IPS-NIHi7 (cell line): ENCODE results near the gene STUB1.

Experiments
- DNase-seq: peaks from one replicate; pipeline ENCODE4 v3.0.0; 2012; ENCODE audit warnings: mixed read lengths; ENCODE audit errors: extremely low spot score

Gene STUB1

GRCh38 chr16:724188-725040 lies 44.2 kb downstream of the STUB1 start:
- DNase-seq, result no peak

DNA sequence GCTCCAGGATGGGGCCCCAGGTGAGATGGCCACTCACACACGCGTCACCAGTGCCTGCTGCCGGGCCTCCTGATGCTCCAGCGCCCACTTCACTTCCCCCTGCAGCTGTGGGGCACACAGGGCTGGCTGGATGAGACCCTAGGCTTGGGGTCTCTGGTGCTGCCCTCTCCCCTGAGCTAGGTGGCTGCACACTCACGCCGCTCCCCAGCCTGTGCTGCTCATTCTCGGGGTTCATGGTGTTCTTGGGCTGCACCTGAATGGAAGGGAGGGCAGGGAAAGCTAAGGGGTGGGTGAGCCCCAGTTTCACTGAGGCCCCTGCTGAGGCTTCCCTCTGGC lies 44.8 kb downstream of the STUB1 start:
- no peak for DNase-seq

DNA sequence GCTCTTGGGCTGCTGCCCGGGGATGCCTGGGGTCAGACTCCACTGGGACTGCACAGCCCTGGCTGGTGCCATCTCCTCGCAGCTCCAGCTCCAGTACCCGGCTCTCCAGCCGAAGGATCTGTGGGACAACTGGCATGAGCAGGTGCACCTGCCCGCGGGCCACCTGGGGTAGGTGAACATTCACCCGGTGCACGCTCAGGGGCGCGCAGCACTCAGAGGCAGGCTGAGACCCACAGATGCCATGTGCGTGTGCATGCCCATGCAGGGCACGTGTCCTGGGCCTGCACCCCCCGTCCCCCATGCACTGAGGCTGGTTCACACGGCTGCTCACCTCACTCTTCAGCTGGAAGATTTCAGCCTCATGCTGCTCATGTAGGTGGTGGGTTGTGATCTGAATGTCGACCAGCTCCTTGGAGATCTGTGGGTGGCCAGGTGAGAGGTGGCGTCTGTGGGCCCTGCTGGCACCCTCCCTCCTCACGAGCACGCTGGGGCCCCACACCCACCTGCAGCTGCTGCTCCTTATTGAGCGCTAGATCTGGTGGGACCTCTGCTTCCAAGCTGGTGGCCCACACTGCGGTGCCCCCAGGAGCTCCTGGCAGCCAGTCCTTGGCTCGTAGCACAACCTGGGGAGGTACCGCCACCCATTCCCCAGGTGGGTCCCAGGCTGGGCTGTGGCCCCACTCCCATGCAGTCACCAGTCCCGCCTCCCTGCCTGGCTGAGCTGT lies 45.4 kb downstream of the STUB1 start:
- no peak for DNase-seq

GRCh38 chr16:726188-726437 lies 45.9 kb downstream of the STUB1 start:
- DNase-seq, result no peak

GRCh38 chr16:726438-727290 lies 46.5 kb downstream of the STUB1 start, which contains the start of the genes CCDC78 and HAGHL:
Gene CCDC78 (minus strand): TSS chr16:726443. CDS start chr16:726367, 76 bp downstream.
Gene HAGHL (plus strand): TSS chr16:727106. CDS start chr16:727510, 404 bp downstream.
- DNase-seq, result peak; percentile 79

GRCh38 chr16:727291-727977 lies 47.2 kb downstream of the STUB1 start:
- no peak for DNase-seq

- DNase-seq, result peak; percentile 75
Measured at GRCh38 chr16:728131-728889, 48.1 kb downstream of the STUB1 start.

DNA sequence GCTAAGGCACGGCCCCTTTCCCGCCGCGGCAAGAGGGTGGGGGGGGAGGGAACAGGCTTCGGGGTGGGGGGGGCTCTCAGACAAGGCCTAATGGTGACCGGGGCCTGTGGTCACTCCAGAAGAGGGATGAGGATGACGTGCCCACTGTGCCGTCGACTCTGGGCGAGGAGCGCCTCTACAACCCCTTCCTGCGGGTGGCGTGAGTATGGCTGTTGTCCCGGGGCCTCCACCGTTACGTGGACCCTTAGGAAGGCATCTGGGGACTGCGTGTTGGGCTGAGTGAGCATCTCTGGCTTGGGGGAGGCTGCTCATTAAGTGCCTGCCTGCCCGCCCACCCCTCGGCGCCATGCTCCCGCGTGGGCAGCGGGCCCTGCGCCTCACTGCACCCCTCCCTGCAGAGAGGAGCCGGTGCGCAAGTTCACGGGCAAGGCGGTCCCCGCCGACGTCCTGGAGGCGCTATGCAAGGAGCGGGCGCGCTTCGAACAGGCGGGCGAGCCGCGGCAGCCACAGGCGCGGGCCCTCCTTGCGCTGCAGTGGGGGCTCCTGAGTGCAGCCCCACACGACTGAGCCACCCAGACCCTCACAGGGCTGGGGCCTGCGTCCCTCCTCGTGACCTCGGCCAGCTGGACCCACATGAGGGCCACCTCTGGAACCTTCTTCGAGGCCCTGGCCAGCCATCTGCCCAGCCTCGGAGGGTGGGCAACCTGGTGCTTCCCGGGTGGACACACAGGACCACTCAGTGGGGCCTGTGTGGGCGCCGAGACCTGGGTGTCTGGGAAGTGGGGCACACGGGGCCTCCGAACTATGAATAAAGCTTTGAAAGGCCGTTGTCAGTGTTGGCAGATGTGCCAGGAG lies 48.9 kb downstream of the STUB1 start:
- DNase-seq, result no peak

DNA sequence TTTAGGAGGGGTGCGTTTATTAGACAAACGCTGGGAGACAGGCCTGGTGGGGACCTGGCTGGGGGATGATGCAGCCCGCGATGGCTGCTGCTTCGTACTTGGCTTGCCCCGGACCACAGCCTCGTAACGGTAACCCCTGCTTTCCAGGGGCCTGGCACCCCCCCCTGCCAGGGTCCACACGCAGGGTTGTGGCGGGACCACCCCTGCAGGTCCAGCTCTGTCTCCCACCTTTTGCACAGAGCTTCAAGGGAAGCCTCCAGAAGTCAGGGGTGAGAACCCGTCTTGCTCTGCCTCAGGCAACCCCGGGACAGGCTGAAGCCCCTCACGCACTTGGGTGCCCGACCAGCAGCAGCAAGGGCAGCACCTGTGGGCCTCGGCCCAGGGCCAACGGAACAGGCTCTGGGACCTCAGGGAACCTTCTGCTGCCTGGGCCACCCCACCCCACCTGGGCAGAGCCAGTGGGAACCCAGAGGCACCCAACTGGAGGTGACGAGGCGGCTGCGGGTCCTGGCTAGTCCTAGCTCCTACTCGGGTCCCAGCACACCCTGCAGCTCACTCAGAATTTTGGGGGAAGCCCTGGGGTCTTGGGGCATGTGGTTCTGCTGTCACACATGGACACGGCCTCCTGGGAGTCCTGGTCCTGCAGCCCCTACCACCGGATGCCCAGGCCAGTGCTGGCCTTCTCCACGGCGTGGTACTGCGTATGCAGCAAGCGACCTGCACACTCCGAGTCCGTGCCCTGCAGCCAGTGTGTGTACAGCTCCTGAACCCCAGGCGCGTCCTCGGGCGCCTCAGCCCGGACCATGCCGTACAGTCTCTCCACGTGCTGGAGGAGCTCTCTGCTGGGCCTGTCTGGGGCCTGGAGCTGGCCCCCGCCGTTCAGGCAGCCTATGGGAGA lies 49.8 kb downstream of the STUB1 start:
- DNase-seq, result no peak

DNA sequence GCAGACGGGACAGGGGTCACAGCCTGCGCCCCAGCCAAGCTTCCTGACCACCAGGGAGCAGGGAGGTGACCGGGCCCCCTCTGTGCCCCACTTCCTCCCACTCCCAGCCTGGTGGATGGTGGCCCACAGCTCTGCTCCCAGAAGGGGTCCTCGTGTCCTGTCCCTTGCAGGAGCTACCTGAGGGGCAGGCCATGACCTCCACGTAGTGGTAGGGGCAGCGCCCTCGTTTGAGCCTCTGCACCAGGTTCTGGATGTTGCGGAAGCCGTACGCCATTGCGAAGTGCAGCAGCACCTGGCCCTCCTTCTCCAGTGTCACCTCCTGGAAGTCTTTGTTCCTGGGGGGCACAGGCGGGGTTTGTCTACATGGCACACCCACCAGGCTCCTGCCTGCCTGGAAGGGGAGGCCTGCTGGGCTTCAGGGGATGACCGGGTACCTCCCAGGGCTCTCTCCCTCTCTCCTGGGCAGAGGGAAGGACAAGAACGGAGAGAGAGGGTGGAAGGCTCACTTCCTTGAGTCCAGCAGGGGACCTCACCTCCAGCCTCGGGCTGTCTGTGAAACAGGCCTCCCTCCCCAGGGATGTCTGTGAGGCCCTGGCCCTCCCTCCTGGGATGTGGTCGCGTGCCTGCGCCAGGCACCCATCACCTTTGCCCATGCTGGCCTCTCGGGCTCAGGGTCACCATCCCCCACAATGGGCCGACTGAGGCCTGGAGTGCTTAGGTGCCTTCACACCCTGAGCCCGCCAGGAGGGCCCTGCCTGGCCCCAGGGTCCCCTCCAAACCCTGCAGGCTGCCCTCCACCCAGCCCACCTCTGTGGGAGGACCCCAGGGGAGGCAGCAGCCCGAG lies 50.7 kb downstream of the STUB1 start:
- DNase-seq, result no peak

- no peak for DNase-seq
Measured at GRCh38 chr16:732332-732731, 52.1 kb downstream of the STUB1 start.
